Subcutaneous adipose tissue (tissue), 4 donors: ENCODE data around the gene EFCAB7. TPM values are rescaled to one million over a fixed set of nuclear protein-coding genes. Genes with fewer than 3 reads are reported as not detected.

Experiments
- total RNA-seq, 4 donors: library from RNA; depleted of rRNA; stranded (reverse); fragments of >200 nt; gene quantifications; one replicate each; pipeline ENCODE4 v1.1.0, GENCODE V29; 2016
- TF ChIP-seq, protein P1 (sequence below): fragments of 450-650 bp; IDR thresholded peaks from one replicate; pipeline ENCODE4 v1.5.1; 2016; ENCODE audit warnings: low read depth, mild to moderate bottlenecking, control low read depth, antibody characterized with exemption, moderate library complexity

The EFCAB7 gene
- total RNA-seq, 4 donors from 2014 or later = 2.8 to 46.0 (median 7.9) TPM

DNA sequence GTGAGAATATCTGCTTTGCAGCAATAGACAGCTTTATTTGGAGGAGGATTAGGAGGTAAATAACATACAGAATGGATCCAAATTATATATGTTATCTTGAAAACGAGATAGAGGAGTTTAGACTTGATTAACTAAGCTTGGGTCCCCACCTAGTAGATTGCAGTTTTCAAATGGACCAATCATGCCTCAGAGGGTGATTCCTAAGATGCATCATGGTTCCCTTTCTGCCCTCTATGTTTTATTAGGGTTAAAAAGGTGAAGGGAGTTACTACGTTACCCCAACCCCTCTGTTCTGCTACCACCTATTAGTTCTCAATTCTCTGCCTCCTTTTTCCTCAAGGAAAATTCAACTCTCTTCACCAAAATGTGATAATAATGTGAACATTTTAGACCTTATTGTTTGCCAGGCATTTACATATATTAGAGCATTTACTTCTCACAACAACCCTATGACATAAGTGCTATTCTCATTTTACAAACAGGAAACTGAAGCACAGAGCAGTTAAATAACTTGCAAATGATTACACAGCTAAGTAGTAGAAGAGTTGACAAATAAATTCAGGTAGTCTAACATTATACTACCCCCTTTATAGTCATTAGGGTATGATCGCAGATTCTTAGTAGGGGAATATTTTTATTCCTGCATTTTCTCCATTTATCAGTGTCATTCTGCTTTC lies 46.5 kb downstream of the EFCAB7 start:
- TF ChIP-seq, protein P1, sequence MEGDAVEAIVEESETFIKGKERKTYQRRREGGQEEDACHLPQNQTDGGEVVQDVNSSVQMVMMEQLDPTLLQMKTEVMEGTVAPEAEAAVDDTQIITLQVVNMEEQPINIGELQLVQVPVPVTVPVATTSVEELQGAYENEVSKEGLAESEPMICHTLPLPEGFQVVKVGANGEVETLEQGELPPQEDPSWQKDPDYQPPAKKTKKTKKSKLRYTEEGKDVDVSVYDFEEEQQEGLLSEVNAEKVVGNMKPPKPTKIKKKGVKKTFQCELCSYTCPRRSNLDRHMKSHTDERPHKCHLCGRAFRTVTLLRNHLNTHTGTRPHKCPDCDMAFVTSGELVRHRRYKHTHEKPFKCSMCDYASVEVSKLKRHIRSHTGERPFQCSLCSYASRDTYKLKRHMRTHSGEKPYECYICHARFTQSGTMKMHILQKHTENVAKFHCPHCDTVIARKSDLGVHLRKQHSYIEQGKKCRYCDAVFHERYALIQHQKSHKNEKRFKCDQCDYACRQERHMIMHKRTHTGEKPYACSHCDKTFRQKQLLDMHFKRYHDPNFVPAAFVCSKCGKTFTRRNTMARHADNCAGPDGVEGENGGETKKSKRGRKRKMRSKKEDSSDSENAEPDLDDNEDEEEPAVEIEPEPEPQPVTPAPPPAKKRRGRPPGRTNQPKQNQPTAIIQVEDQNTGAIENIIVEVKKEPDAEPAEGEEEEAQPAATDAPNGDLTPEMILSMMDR = no peak

DNA sequence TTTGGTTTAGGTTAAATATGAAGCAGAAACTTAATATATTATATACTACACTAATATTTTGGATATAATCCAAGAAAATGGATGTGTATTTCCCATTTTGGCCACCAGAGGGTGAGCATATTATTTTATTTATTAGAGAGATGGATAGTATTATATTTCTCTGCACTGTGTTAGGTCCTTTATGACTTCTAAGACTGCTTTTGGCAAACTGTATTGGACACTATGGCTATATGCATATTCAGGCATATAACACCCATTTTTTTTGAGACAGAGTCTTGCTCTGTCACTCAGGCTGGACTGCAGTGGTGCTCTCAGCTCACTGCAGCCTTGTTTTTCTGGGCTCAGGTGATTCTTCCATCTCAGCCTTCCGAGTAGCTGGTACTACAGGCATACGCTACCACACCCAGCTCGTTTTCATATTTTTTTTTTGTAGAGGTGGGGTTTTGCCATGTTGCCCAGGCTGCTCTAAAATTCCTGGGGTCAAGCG lies 52.1 kb downstream of the EFCAB7 start:
- TF ChIP-seq, protein P1 = no peak

DNA sequence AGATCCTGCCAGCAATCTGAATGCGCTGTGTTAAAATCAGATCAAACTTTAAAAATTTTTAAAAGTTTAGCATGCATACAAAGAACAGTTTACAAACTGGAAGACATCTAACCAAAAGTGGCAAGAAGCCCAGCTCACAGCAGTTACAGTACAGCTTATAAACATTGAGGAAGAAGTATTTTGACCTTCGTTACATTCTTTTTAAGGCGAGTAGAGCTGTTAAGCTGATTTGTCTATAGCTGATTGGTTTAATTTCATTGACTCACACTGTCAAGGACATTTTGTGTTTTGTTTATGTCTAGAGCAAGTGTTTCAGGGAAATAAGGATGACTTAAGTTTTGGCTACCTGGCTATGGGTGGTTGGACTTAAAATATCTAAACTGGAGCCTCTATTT lies 66.8 kb downstream of the EFCAB7 start:
- TF ChIP-seq, protein P1 = no peak

DNA sequence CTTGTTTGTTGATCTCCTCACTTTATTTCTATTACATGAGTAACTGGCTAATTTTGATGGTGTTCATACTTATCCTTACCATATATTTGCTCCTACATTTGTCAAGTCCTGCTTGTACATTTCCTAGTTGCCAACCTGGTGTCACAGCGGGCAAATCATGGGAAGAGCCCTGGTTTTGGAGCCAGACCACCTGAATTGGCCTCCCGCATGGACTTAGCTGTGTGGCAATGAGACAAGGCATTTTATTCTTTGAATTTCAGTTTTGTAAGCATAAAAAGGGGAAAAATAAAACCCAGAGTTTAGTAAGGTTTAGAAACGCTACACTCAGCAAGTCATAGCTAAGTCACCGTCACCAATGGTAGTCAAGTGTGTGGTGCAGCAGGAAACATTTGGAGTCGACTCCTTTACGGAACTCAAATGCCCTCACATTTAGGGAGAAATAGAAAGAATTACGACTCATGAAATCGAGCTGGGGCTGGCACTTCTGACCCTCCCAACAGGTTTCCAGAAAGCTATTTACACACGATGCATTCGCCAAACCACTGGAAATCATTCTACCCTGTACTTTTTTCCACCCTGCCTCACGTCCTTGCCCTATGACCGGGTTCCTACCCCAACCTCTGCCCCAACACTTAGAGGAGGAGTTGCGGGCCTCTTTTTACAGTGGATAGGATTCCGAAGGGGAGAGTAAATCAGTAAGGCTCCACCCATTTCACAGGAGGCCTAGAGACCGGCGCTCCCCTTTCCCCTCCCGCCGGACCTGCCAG lies 69.4 kb downstream of the EFCAB7 start:
- TF ChIP-seq, protein P1 = no peak

DNA sequence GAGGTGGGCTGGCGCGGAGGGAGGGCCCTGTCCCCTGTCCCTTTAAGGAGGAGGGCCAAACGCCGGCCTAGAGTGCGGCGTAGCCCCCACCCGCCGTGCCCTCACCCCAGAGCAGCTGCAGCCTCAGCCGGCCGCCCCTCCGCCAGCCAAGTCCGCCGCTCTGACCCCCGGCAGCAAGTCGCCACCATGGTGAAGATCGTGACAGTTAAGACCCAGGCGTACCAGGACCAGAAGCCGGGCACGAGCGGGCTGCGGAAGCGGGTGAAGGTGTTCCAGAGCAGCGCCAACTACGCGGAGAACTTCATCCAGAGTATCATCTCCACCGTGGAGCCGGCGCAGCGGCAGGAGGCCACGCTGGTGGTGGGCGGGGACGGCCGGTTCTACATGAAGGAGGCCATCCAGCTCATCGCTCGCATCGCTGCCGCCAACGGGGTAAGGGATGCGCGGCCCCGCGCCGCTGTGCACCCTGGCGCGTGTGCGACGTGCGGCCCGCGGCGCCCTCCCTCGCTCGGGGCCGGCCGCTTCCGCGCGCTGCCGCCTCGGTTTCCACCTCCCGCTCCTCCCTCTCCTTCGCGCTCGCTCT lies 70.1 kb downstream of the EFCAB7 start, which contains the start of gene PGM1:
PGM1 (plus strand) TSS at position 109 of the 583 bp plus-strand sequence; CDS start at position 187, 78 bp downstream.
- TF ChIP-seq, protein P1 = no peak

DNA sequence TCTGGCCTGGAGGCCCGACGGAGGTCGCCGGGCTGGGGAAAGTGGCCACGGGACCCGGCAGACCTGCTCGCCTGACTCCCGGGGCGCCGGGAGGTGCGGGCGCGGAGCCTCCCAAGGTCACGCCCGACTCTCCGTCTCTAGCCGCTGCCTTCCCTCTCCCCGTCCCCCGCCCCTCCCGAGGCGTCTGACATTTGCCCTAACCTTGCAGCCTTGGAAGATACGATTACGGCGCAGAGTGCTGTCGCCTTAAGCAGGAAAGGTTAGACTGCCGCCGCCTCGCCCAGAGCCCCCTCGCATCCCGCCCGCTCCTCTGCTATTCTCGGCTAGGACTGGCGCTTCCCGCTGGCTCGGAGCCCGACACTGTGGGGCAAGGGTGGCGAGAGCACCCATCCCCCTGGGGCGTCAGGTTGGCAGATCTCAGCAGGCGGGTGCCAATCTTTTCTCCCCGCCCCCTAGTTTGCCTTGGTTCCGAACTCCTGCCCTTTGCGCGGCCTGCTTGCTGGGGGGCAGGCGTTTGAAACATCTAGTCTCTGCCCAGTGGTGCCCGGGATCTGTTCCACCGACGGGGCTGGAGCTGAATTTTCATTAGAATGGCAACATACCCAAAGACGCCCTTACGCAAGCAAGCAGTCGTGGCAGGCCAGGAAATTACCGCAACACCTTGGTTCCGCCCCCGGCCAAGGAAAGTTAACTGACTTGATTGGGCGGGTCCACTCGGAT lies 70.7 kb downstream of the EFCAB7 start:
- TF ChIP-seq, protein P1 = no peak

DNA sequence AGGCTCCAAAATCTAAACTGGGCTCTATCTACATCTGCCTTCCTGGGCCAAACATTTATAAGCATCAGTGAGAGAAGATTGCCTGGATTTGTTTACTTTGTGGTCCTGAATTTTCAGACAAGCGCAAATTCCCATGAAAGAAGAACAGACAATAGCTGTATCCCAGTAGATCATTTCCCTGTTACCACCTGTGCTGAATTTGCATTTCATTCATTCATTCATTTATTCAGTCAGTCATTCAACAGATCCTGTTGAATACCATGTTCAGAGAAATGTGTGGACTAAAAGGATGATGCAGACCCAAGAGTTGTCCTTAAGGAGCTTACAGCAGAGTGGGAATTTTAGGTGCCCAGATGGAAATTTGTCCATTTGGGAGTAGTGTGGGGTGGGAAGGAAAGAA lies 72.1 kb downstream of the EFCAB7 start:
- TF ChIP-seq, protein P1 = no peak
